ENCODE data around the gene TMEM80. TPM values are rescaled to one million over a fixed set of nuclear protein-coding genes. Genes with fewer than 3 reads are reported as not detected.

Gene TMEM80
- total RNA-seq, 1 donor from 2014 or later, result 16.9 TPM

DNA sequence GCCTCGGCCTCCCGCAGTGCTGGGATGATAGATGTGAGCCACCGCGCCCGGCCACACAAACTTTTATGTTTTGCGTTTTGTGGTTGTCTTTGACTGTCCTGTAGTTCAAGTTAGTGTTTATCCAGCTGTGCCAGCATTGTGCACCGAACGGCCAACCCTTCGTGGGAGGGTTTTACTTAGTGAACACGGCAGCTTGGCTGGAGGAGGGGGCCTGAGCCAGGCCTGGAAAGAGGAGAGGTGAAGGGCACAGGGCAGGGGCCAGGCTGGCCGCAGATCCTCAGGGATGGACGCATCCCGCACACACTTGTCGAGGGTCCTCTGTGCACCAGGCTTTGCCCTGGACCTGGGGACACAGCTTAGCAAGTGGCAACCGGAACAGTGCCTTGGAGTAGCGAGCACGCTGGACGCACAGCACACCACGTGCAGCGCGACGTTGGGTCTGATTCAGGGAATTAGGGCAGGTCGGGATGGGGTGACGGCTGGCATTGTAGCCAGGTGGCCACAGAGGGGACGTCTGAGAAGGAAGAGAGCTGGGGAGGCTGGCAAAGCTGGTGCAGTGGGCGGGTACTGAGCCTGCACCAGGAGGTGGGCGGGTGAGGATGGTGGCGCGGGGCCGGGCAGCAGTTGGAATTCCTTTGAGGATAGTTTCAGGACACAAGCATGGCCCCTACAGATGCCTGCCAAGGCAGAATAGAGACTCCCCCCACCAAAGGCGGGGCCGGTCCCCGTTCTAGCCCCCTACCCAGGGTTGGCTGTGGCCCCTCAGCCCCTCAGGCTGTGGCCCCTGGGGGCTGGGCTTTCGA, 23.8 kb downstream of the TMEM80 start:
- Mint-ChIP-seq H3K27me3 (ENCODE audit: low read depth) (no peaks in the 10 kb centered on the region), H3K4me3 (ENCODE audit: unreplicated experiment) (no peak overlapping the region), H3K27ac (ENCODE audit: unreplicated experiment) (no peak overlapping the region), H3K36me3 (ENCODE audit: low read depth) (peaks cover 8% of the 10 kb centered on the region), H3K4me1 (ENCODE audit: low read depth) (peaks cover 8% of the 10 kb centered on the region), H3K9me3 (ENCODE audit: low read depth) (peaks cover 3% of the 10 kb centered on the region)
- TF ChIP-seq, protein P1, sequence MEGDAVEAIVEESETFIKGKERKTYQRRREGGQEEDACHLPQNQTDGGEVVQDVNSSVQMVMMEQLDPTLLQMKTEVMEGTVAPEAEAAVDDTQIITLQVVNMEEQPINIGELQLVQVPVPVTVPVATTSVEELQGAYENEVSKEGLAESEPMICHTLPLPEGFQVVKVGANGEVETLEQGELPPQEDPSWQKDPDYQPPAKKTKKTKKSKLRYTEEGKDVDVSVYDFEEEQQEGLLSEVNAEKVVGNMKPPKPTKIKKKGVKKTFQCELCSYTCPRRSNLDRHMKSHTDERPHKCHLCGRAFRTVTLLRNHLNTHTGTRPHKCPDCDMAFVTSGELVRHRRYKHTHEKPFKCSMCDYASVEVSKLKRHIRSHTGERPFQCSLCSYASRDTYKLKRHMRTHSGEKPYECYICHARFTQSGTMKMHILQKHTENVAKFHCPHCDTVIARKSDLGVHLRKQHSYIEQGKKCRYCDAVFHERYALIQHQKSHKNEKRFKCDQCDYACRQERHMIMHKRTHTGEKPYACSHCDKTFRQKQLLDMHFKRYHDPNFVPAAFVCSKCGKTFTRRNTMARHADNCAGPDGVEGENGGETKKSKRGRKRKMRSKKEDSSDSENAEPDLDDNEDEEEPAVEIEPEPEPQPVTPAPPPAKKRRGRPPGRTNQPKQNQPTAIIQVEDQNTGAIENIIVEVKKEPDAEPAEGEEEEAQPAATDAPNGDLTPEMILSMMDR (IDR thresholded peaks at IDR 0.05), result no peak
- no peak for DNase-seq (ENCODE audit: low spot score)

DNA sequence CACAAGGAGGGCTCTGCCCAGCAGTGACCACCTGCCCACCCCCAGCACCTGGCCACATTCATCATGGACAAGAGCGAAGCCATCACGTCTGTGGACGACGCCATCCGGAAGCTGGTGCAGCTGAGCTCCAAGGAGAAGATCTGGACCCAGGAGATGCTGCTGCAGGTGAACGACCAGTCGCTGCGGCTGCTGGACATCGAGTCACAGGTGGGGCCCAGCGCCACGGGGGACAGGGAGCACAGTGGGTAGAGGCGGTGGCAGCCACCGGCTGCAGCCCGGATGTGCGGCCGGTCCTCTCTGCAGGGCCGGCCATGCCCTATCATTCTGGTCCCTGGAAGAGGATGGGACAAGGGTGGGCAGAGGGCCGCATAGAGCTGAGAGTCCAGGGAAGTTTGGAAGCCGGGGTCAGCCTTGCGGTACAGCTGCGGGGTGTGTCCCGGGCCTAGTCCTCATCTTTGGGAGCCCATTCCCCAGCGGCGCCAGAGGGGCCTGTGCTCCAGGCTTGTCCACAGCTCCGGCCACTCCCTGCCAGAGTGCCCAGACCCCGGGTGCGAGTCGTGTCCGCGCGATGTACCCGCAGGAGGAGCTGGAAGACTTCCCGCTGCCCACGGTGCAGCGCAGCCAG, 24.5 kb downstream of the TMEM80 start:
- Mint-ChIP-seq H3K36me3 (ENCODE audit: low read depth) (peaks cover 7% of the 10 kb centered on the region), H3K4me1 (ENCODE audit: low read depth) (peaks cover 8% of the 10 kb centered on the region), H3K27me3 (ENCODE audit: low read depth) (no peaks in the 10 kb centered on the region), H3K9me3 (ENCODE audit: low read depth) (peaks cover 2% of the 10 kb centered on the region), H3K27ac (ENCODE audit: unreplicated experiment) (no peak overlapping the region), H3K4me3 (ENCODE audit: unreplicated experiment) (no peak overlapping the region)
- DNase-seq (ENCODE audit: low spot score), result no peak
- TF ChIP-seq, protein P1 (IDR thresholded peaks at IDR 0.05), result no peak

DNA sequence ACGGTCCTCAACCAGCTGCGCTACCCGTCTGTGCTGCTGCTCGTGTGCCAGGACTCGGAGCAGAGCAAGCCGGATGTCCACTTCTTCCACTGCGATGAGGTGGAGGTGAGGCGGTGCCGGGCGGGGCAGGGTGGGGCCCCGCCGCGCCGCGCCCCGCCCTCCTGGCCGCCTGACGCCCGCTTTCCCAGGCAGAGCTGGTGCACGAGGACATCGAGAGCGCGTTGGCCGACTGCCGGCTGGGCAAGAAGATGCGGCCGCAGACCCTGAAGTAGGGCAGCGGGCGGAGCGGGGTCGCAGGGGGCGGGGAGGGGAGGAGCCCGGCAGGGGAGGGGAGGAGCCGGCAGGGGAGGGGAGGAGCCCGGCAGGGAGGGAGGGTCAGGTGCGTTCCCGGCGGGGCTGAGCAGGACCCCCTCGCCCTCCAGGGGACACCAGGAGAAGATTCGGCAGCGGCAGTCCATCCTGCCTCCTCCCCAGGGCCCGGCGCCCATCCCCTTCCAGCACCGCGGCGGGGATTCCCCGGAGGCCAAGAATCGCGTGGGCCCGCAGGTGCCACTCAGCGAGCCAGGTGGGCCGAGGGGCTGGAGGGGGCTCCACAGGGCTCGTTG, 25.1 kb downstream of the TMEM80 start:
- Mint-ChIP-seq H3K27ac (ENCODE audit: unreplicated experiment) (no peak overlapping the region), H3K9me3 (ENCODE audit: low read depth) (no peaks in the 10 kb centered on the region), H3K4me3 (ENCODE audit: unreplicated experiment) (no peak overlapping the region)

DNA sequence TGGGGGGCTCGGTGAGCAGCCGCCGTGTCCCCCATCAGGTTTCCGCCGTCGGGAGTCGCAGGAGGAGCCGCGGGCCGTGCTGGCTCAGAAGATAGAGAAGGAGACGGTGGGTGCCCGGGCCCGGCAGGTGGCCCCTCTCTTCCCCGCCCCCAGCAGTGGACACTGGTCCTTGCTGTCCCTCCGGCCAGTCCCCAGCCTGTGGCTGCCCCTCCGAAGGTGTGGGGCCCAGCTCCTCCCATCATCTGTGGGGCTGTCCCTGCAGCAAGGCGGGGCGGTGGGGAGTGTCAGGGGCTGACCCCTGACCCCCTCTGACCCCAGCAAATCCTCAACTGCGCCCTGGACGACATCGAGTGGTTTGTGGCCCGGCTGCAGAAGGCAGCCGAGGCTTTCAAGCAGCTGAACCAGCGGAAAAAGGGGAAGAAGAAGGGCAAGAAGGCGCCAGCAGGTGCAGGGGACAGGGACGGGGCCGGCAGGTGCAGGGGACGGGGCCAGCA, 25.7 kb downstream of the TMEM80 start:
- DNase-seq (ENCODE audit: low spot score), result no peak
- TF ChIP-seq, protein P1 (IDR thresholded peaks at IDR 0.05), result no peak
- Mint-ChIP-seq H3K27me3 (ENCODE audit: low read depth) (no peaks in the 10 kb centered on the region), H3K27ac (ENCODE audit: unreplicated experiment) (no peak overlapping the region), H3K36me3 (ENCODE audit: low read depth) (peaks cover 7% of the 10 kb centered on the region), H3K4me1 (ENCODE audit: low read depth) (peaks cover 8% of the 10 kb centered on the region), H3K4me3 (ENCODE audit: unreplicated experiment) (no peak overlapping the region), H3K9me3 (ENCODE audit: low read depth) (no peaks in the 10 kb centered on the region)

More for the DNA sequence above, 25.1 kb downstream of the TMEM80 start:
- Mint-ChIP-seq H3K4me1 (ENCODE audit: low read depth) (peaks cover 8% of the 10 kb centered on the region), H3K36me3 (ENCODE audit: low read depth) (peaks cover 7% of the 10 kb centered on the region), H3K27me3 (ENCODE audit: low read depth) (no peaks in the 10 kb centered on the region)
- TF ChIP-seq, protein P1 (IDR thresholded peaks at IDR 0.05), result no peak
- DNase-seq (ENCODE audit: low spot score), result no peak

DNA sequence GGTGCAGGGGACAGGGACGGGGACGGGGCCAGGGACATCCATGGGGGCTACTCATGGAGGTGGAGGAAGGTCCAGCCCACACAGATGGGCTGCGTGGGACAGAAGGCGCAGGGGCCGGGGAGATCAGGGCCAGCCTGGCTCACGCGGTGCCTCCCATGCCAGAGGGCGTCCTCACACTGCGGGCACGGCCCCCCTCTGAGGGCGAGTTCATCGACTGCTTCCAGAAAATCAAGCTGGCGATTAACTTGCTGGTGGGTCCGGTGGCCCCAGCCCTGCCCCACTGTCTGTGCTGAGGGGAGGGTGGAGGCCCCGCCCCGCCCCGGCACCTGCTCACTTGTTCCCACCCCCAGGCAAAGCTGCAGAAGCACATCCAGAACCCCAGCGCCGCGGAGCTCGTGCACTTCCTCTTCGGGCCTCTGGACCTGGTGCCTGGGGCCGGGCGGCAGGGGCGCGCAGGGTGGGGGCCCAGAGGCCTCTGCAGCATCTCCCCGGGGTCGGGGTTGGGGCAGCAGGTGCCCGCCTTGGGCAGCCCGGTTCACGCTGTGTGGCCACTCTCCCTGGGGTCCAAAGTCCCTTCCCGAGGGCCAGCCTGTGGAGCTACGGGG, 26.2 kb downstream of the TMEM80 start:
- Mint-ChIP-seq H3K4me3 (ENCODE audit: unreplicated experiment) (no peak overlapping the region), H3K36me3 (ENCODE audit: low read depth) (peaks cover 7% of the 10 kb centered on the region), H3K4me1 (ENCODE audit: low read depth) (peaks cover 11% of the 10 kb centered on the region), H3K27me3 (ENCODE audit: low read depth) (no peaks in the 10 kb centered on the region), H3K27ac (ENCODE audit: unreplicated experiment) (no peak overlapping the region), H3K9me3 (ENCODE audit: low read depth) (no peaks in the 10 kb centered on the region)
- DNase-seq (ENCODE audit: low spot score), result no peak
- TF ChIP-seq, protein P1 (IDR thresholded peaks at IDR 0.05), result no peak

All from chondrocyte (in vitro differentiated cells).